ENCODE results near the gene KLK1.

The KLK1 gene

GRCh38 chr19:50839712-50840655, 16.4 kb upstream of the KLK1 start:
- no peaks in the 10 kb centered on the region for H3K79me2 ChIP-seq (ENCODE audit: low read length)
- peaks cover 37% of the 10 kb centered on the region for H3K27me3 ChIP-seq (ENCODE audit: low read depth, low read length)
- H2AFZ ChIP-seq (ENCODE audit: low read depth, low read length): no peak overlapping the region
- no peak overlapping the region for H3K9ac ChIP-seq (ENCODE audit: low read length)
- no peak for TF ChIP-seq EZH2phosphoT487 (IDR thresholded peaks at IDR 0.05; ENCODE audit: low read depth)
- no peak for TF ChIP-seq CTCF (IDR thresholded peaks at IDR 0.05; ENCODE audit: low read depth, low read length)
- H3K4me3 ChIP-seq (ENCODE audit: low read length): no peak overlapping the region
- H3K4me2 ChIP-seq (ENCODE audit: low read length): no peak overlapping the region
- peaks cover 7% of the 10 kb centered on the region; the same call in 1 of the 2 replicates for H3K9me3 ChIP-seq (ENCODE audit: insufficient read depth, low read length)
- H3K4me1 ChIP-seq (ENCODE audit: low read length): peaks cover 5% of the 10 kb centered on the region
- H3K36me3 ChIP-seq (replicated peaks; ENCODE audit: low read depth, low read length): no peaks in the 10 kb centered on the region
- H4K20me1 ChIP-seq (ENCODE audit: insufficient read depth, low read length): no peaks in the 10 kb centered on the region
- H3K27ac ChIP-seq (ENCODE audit: low read length): no peak overlapping the region

GRCh38 chr19:50838239-50838638, 14.7 kb upstream of the KLK1 start:
- Histone ChIP-seq H3K4me1 (ENCODE audit: low read length) (peaks cover 6% of the 10 kb centered on the region), H3K36me3 (replicated peaks; ENCODE audit: low read depth, low read length) (no peaks in the 10 kb centered on the region), H3K9ac (ENCODE audit: low read length) (no peak overlapping the region), H4K20me1 (ENCODE audit: insufficient read depth, low read length) (no peaks in the 10 kb centered on the region), H3K9me3 (ENCODE audit: insufficient read depth, low read length) (no peaks in the 10 kb centered on the region), H3K27me3 (ENCODE audit: low read depth, low read length) (peaks cover 24% of the 10 kb centered on the region), H3K4me3 (ENCODE audit: low read length) (no peak overlapping the region), H3K79me2 (ENCODE audit: low read length) (no peaks in the 10 kb centered on the region), H2AFZ (ENCODE audit: low read depth, low read length) (no peak overlapping the region; the same call in 1 of the 2 replicates), H3K4me2 (ENCODE audit: low read length) (0 out of 2 replicates have a peak overlapping the region, but pooled peaks have one; percentile 3), H3K27ac (ENCODE audit: low read length) (no peak overlapping the region)
- no peak for TF ChIP-seq EZH2phosphoT487 (IDR thresholded peaks at IDR 0.05; ENCODE audit: low read depth)
- TF ChIP-seq CTCF (IDR thresholded peaks at IDR 0.05; ENCODE audit: low read depth, low read length): peak; percentile 55

GRCh38 chr19:50837300-50837699, 13.7 kb upstream of the KLK1 start:
- H3K9ac ChIP-seq (ENCODE audit: low read length): no peak overlapping the region
- no peak overlapping the region for H2AFZ ChIP-seq (ENCODE audit: low read depth, low read length)
- H3K36me3 ChIP-seq (replicated peaks; ENCODE audit: low read depth, low read length): no peaks in the 10 kb centered on the region
- no peak overlapping the region for H3K27ac ChIP-seq (ENCODE audit: low read length)
- no peaks in the 10 kb centered on the region for H3K9me3 ChIP-seq (ENCODE audit: insufficient read depth, low read length)
- no peak overlapping the region for H3K4me2 ChIP-seq (ENCODE audit: low read length)
- no peaks in the 10 kb centered on the region for H4K20me1 ChIP-seq (ENCODE audit: insufficient read depth, low read length)
- TF ChIP-seq CTCF (IDR thresholded peaks at IDR 0.05; ENCODE audit: low read depth, low read length) (no peak), EZH2phosphoT487 (IDR thresholded peaks at IDR 0.05; ENCODE audit: low read depth) (no peak)
- H3K4me3 ChIP-seq (ENCODE audit: low read length): no peak overlapping the region
- H3K27me3 ChIP-seq (ENCODE audit: low read depth, low read length): peaks cover 23% of the 10 kb centered on the region
- H3K79me2 ChIP-seq (ENCODE audit: low read length): no peaks in the 10 kb centered on the region
- H3K4me1 ChIP-seq (ENCODE audit: low read length): peaks cover 6% of the 10 kb centered on the region

GRCh38 chr19:50836543-50837195, 13.1 kb upstream of the KLK1 start:
- Histone ChIP-seq H3K79me2 (ENCODE audit: low read length) (no peaks in the 10 kb centered on the region), H3K4me1 (ENCODE audit: low read length) (peaks cover 6% of the 10 kb centered on the region), H3K9me3 (ENCODE audit: insufficient read depth, low read length) (no peaks in the 10 kb centered on the region), H3K4me3 (ENCODE audit: low read length) (peak overlapping the region; percentile 82), H3K9ac (ENCODE audit: low read length) (no peak overlapping the region), H3K36me3 (replicated peaks; ENCODE audit: low read depth, low read length) (no peaks in the 10 kb centered on the region), H3K4me2 (ENCODE audit: low read length) (peak overlapping the region; percentile 95), H3K27ac (ENCODE audit: low read length) (no peak overlapping the region), H4K20me1 (ENCODE audit: insufficient read depth, low read length) (no peaks in the 10 kb centered on the region), H3K27me3 (ENCODE audit: low read depth, low read length) (peaks cover 19% of the 10 kb centered on the region), H2AFZ (ENCODE audit: low read depth, low read length) (no peak overlapping the region)
- TF ChIP-seq EZH2phosphoT487 (IDR thresholded peaks at IDR 0.05; ENCODE audit: low read depth) (no peak), CTCF (IDR thresholded peaks at IDR 0.05; ENCODE audit: low read depth, low read length) (no peak)
